ENCODE results near the gene ESR1. TPM values are rescaled to one million over a fixed set of nuclear protein-coding genes. Genes with fewer than 3 reads are reported as not detected.

Gene ESR1
- polyA plus RNA-seq, 3 donors = 0.12 to 0.24 (median 0.23) TPM

- no peak for DNase-seq
- peaks cover 7 to 10% of the 10 kb centered on the region in 2 donors for H3K4me1 ChIP-seq (ENCODE audit: control insufficient read depth in 1 of 2, insufficient read depth in 2 of 2, low read length in 2 of 2)
- H3K79me2 ChIP-seq (ENCODE audit: insufficient read depth, low read length) = no peaks in the 10 kb centered on the region
- no peaks in the 10 kb centered on the region for H4K20me1 ChIP-seq (ENCODE audit: insufficient read depth, low read length)
- TF ChIP-seq, protein P1, sequence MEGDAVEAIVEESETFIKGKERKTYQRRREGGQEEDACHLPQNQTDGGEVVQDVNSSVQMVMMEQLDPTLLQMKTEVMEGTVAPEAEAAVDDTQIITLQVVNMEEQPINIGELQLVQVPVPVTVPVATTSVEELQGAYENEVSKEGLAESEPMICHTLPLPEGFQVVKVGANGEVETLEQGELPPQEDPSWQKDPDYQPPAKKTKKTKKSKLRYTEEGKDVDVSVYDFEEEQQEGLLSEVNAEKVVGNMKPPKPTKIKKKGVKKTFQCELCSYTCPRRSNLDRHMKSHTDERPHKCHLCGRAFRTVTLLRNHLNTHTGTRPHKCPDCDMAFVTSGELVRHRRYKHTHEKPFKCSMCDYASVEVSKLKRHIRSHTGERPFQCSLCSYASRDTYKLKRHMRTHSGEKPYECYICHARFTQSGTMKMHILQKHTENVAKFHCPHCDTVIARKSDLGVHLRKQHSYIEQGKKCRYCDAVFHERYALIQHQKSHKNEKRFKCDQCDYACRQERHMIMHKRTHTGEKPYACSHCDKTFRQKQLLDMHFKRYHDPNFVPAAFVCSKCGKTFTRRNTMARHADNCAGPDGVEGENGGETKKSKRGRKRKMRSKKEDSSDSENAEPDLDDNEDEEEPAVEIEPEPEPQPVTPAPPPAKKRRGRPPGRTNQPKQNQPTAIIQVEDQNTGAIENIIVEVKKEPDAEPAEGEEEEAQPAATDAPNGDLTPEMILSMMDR (IDR thresholded peaks at IDR 0.05) = no peak
- WGBS (ENCODE audit: insufficient coverage) = no CpG with 5 or more reads among the region's 4 CpGs
- no peak overlapping the region for H2AFZ ChIP-seq (ENCODE audit: insufficient read depth, low read depth, low read length, poor library complexity, severe bottlenecking)
- H3K27me3 ChIP-seq (ENCODE audit: control insufficient read depth in 2 of 2, insufficient read depth in 2 of 2, low read length in 2 of 2) = no peaks in the 10 kb centered on the region
- Mint-ChIP-seq H3K4me1 (peaks cover 9% of the 10 kb centered on the region), H3K27ac (no peak overlapping the region), H3K9me3 (no peaks in the 10 kb centered on the region), H3K36me3 (no peaks in the 10 kb centered on the region), H3K4me3 (no peak overlapping the region), H3K27me3 (ENCODE audit: low read depth in 3 of 3) (peaks cover 0 to 3% (median 0%) of the 10 kb centered on the region in 3 donors)
- H3K4me3 ChIP-seq (replicated peaks in 1 of 3; ENCODE audit: low read depth in 2 of 3, low read length in 3 of 3) = no peak overlapping the region
- intact Hi-C loops (cut with micrococcal nuclease) = loop anchor here in 1 of 2 donors (10.0 kb wide), 1 partner anchor 363 kb away; no protein-coding TSS in a partner anchor
- H3K4me2 ChIP-seq (replicated peaks; ENCODE audit: extremely low read depth, low read length, poor library complexity, severe bottlenecking) = no peak overlapping the region
- no peaks in the 10 kb centered on the region for H3K9me3 ChIP-seq (replicated peaks in 1 of 2; ENCODE audit: control insufficient read depth in 1 of 2, insufficient read depth in 1 of 2, low read length in 2 of 2)
- H3K36me3 ChIP-seq (replicated peaks in 1 of 2; ENCODE audit: control insufficient read depth in 1 of 2, insufficient read depth in 2 of 2, low read length in 2 of 2) = no peaks in the 10 kb centered on the region
- no peak overlapping the region for H3K9ac ChIP-seq (ENCODE audit: insufficient read depth, low read length, poor library complexity, severe bottlenecking)
- H3K27ac ChIP-seq (ENCODE audit: low read depth in 1 of 2, low read length in 2 of 2) = no peak overlapping the region
These were observed 45.6 kb upstream of the ESR1 start for GRCh38 chr6:151761851-151762250.

DNA sequence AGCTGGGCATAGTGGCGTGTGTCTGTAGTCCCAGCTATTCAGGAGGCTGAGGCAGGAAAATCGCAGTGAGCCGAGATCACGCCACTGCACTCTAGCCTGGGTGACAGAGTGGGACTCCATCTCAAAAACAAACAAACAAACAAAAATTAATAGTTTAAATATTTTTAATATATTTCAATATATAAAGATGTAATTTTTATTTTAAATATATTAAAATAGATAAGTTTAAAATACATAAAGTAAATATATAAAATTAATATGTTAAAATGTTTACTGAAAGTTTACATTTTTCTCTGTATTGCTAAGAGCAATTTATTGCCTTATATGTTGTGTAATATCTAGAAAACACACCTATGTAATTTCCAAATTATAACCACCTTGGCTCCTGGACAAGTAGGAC is 44.7 kb upstream of the ESR1 start:
- WGBS (ENCODE audit: insufficient coverage) = no CpG with 5 or more reads among the region's 4 CpGs
- no peaks in the 10 kb centered on the region for H4K20me1 ChIP-seq (ENCODE audit: insufficient read depth, low read length)
- no peak overlapping the region for H2AFZ ChIP-seq (ENCODE audit: insufficient read depth, low read depth, low read length, poor library complexity, severe bottlenecking)
- no peak overlapping the region for H3K4me2 ChIP-seq (replicated peaks; ENCODE audit: extremely low read depth, low read length, poor library complexity, severe bottlenecking)
- H3K4me1 ChIP-seq (ENCODE audit: control insufficient read depth in 1 of 2, insufficient read depth in 2 of 2, low read length in 2 of 2) = peaks cover 7 to 10% of the 10 kb centered on the region in 2 donors
- Mint-ChIP-seq H3K27me3 (ENCODE audit: low read depth in 3 of 3) (peaks cover 0 to 3% (median 3%) of the 10 kb centered on the region in 3 donors), H3K27ac (no peak overlapping the region), H3K36me3 (no peaks in the 10 kb centered on the region), H3K4me1 (peaks cover 9% of the 10 kb centered on the region), H3K4me3 (no peak overlapping the region), H3K9me3 (no peaks in the 10 kb centered on the region)
- no peaks in the 10 kb centered on the region for H3K9me3 ChIP-seq (replicated peaks in 1 of 2; ENCODE audit: control insufficient read depth in 1 of 2, insufficient read depth in 1 of 2, low read length in 2 of 2)
- no peaks in the 10 kb centered on the region for H3K27me3 ChIP-seq (ENCODE audit: control insufficient read depth in 2 of 2, insufficient read depth in 2 of 2, low read length in 2 of 2)
- H3K79me2 ChIP-seq (ENCODE audit: insufficient read depth, low read length) = no peaks in the 10 kb centered on the region
- no peak for DNase-seq
- H3K36me3 ChIP-seq (replicated peaks in 1 of 2; ENCODE audit: control insufficient read depth in 1 of 2, insufficient read depth in 2 of 2, low read length in 2 of 2) = no peaks in the 10 kb centered on the region
- H3K27ac ChIP-seq (ENCODE audit: low read depth in 1 of 2, low read length in 2 of 2) = no peak overlapping the region
- H3K4me3 ChIP-seq (replicated peaks in 1 of 3; ENCODE audit: low read depth in 2 of 3, low read length in 3 of 3) = no peak overlapping the region
- H3K9ac ChIP-seq (ENCODE audit: insufficient read depth, low read length, poor library complexity, severe bottlenecking) = no peak overlapping the region
- TF ChIP-seq, protein P1 (IDR thresholded peaks at IDR 0.05) = no peak
- intact Hi-C loops (cut with micrococcal nuclease) = loop anchor here in 1 of 2 donors (10.0 kb wide), 1 partner anchor 362 kb away; no protein-coding TSS in a partner anchor

Measured in CD14-positive monocyte (primary cell).